NCI-H524 treated with DMSO at 0.1 percent for 48 hours (cell line): Measurements from ENCODE around the gene GMDS.

Source experiments
- DNase-seq: peaks from one replicate; lab custom pipeline; 2025; lab: John Stamatoyannopoulos, UW

The GMDS gene

GRCh38 chr6:2099870-2100269, 145.5 kb downstream of the GMDS start:
- DNase-seq, result no peak

- no peak for DNase-seq
Observed at GRCh38 chr6:2097464-2097863, 147.9 kb downstream of the GMDS start.

GRCh38 chr6:2094642-2095041, 150.8 kb downstream of the GMDS start:
- no peak for DNase-seq

- no peak for DNase-seq
Observed at GRCh38 chr6:2086326-2086965, 159.0 kb downstream of the GMDS start.

- no peak for DNase-seq
Observed at GRCh38 chr6:2085657-2086056, 159.7 kb downstream of the GMDS start.

GRCh38 chr6:2081155-2082138, 164.0 kb downstream of the GMDS start:
- no peak for DNase-seq

- DNase-seq, result no peak
Observed at GRCh38 chr6:2078888-2079287, 166.5 kb downstream of the GMDS start.

- no peak for DNase-seq
Observed at GRCh38 chr6:2077826-2078225, 167.6 kb downstream of the GMDS start.

- no peak for DNase-seq
Observed at GRCh38 chr6:2073476-2073875, 171.9 kb downstream of the GMDS start.

GRCh38 chr6:2072453-2072852, 173.0 kb downstream of the GMDS start:
- DNase-seq, result no peak

- DNase-seq, result no peak
Observed at GRCh38 chr6:2063547-2063946, 181.9 kb downstream of the GMDS start.

- no peak for DNase-seq
Observed at GRCh38 chr6:2061880-2062279, 183.5 kb downstream of the GMDS start.

- DNase-seq, result no peak
Observed at GRCh38 chr6:2055911-2056310, 189.5 kb downstream of the GMDS start.

GRCh38 chr6:2055143-2055542, 190.3 kb downstream of the GMDS start:
- no peak for DNase-seq

GRCh38 chr6:2054516-2055067, 190.8 kb downstream of the GMDS start:
- DNase-seq, result no peak

GRCh38 chr6:2053691-2054090, 191.7 kb downstream of the GMDS start:
- no peak for DNase-seq

GRCh38 chr6:2047855-2048254, 197.6 kb downstream of the GMDS start:
- DNase-seq, result no peak

- DNase-seq, result no peak
Observed at GRCh38 chr6:2044192-2044591, 201.2 kb downstream of the GMDS start.

- DNase-seq, result no peak
Observed at GRCh38 chr6:2042956-2043648, 202.3 kb downstream of the GMDS start.

- no peak for DNase-seq
Observed at GRCh38 chr6:2038092-2038491, 207.3 kb downstream of the GMDS start.

- no peak for DNase-seq
Observed at GRCh38 chr6:2037237-2037926, 208.0 kb downstream of the GMDS start.

GRCh38 chr6:2036710-2037023, 208.7 kb downstream of the GMDS start:
- DNase-seq, result no peak
